ENCODE results near the gene CEP85.

The CEP85 gene

GRCh38 chr1:26327956-26328362 is 94.0 kb downstream of the CEP85 start:
- no peak overlapping the region for H3K4me3 ChIP-seq (ENCODE audit: control insufficient read depth in 1 of 7, extremely low read depth in 1 of 7, insufficient read depth in 4 of 7, low read depth in 2 of 7, low read length in 6 of 7)
- no peaks in the 10 kb centered on the region for H3K4me1 ChIP-seq (ENCODE audit: control extremely low read depth in 1 of 4, control insufficient read depth in 4 of 4, insufficient read depth in 4 of 4, low read length in 3 of 4)
- ChIA-PET CTCF (interaction anchor here (1.0 kb wide), 1 partner anchor 50 kb away, joined by 3 read pairs; no protein-coding TSS in a partner anchor), POLR2A (no interaction called here)
- WGBS (ENCODE audit: insufficient coverage) = 93% methylated on average over 7 of the region's 8 CpGs
- no peak for DNase-seq
- no peak overlapping the region for H3K27ac ChIP-seq (ENCODE audit: insufficient read depth in 1 of 2, low read depth in 1 of 2, low read length in 2 of 2, poor library complexity in 1 of 2, severe bottlenecking in 2 of 2)
- H3K27me3 ChIP-seq (replicated peaks in 2 of 5; ENCODE audit: control insufficient read depth in 4 of 5, insufficient read depth in 5 of 5, low read length in 4 of 5) = no peaks in the 10 kb centered on the region
- no peaks in the 10 kb centered on the region for H3K9me3 ChIP-seq (ENCODE audit: control extremely low read depth in 1 of 5, control insufficient read depth in 4 of 5, insufficient read depth in 2 of 5, low read depth in 1 of 5, low read length in 4 of 5)
- H3K36me3 ChIP-seq (ENCODE audit: control insufficient read depth in 4 of 4, insufficient read depth in 4 of 4, low read length in 3 of 4) = peaks cover 0 to 7% (median 3%) of the 10 kb centered on the region in 4 experiments
